GM12801 (cell line): Measurements from ENCODE around the gene GPR137.

Source experiments
- TF ChIP-seq, protein P1 (sequence below): IDR thresholded peaks from one replicate; pipeline ENCODE4 v1.5.1; 2011; ENCODE audit warnings: control low read depth; ENCODE audit not compliant: insufficient read length; ENCODE audit errors: extremely low read depth

The GPR137 gene

DNA sequence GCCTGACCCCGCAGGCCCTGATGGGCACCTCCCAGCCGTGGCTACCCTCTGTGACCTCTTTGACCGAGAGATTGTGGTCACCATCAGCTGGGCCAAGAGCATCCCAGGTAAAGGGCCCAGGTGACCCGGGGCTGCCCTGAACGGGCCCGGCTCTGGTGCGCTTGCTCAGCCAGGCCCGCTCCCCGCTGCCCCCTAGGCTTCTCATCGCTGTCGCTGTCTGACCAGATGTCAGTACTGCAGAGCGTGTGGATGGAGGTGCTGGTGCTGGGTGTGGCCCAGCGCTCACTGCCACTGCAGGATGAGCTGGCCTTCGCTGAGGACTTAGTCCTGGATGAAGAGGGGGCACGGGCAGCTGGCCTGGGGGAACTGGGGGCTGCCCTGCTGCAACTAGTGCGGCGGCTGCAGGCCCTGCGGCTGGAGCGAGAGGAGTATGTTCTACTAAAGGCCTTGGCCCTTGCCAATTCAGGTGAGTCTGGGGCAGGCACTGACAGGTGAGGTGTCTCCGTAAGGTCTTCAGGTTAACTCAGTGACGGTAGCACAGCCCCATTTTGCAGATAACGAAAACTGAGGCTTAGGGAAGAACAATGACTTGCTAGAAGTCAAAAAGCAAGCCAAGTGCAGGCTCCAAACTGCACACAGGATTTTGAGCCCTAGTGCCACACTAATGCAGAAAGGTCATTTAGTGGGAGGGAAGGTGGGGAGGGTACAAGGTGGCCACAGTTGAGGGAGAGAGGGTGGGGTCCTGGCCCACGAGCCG lies 29.3 kb downstream of the GPR137 start:
- TF ChIP-seq, protein P1, sequence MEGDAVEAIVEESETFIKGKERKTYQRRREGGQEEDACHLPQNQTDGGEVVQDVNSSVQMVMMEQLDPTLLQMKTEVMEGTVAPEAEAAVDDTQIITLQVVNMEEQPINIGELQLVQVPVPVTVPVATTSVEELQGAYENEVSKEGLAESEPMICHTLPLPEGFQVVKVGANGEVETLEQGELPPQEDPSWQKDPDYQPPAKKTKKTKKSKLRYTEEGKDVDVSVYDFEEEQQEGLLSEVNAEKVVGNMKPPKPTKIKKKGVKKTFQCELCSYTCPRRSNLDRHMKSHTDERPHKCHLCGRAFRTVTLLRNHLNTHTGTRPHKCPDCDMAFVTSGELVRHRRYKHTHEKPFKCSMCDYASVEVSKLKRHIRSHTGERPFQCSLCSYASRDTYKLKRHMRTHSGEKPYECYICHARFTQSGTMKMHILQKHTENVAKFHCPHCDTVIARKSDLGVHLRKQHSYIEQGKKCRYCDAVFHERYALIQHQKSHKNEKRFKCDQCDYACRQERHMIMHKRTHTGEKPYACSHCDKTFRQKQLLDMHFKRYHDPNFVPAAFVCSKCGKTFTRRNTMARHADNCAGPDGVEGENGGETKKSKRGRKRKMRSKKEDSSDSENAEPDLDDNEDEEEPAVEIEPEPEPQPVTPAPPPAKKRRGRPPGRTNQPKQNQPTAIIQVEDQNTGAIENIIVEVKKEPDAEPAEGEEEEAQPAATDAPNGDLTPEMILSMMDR, result no peak

GRCh38 chr11:64316672-64317324 lies 31.1 kb downstream of the GPR137 start:
- TF ChIP-seq, protein P1, result no peak

DNA sequence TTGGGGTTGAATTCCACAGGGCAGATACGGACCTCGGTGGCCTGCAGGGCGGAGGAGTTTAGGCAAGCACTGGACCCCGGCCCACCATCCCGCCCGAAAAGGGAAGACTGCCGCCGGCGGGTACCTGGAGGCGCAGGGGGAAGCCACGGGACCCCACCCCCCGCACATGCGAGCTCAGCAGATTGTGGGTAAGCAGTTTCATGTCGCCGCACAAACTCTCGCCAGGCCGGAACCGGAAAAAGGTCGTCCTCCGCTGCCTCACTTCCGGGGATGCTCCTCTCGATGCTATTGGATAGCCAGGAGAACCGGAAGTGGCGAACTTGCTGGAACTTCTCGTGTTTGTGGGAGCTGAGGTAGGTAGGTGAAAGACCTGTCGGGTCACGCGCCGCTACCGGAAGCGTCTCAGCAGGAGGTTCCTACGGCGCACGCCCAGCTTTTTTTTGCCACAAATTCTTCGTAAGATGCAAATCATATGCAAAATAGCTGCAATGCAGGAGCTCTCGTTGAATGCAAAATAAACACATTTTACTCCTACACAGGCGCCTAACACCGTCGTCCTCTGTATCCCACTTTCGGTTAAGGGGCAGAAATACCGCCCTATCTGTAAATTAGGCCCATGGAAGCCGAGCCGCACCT lies 31.8 kb downstream of the GPR137 start, which contains the start of gene TRMT112:
TSS of gene TRMT112 (minus strand) at position 235 of the 636 bp plus-strand sequence. CDS start at position 202, 33 bp downstream.
- TF ChIP-seq, protein P1, result no peak

DNA sequence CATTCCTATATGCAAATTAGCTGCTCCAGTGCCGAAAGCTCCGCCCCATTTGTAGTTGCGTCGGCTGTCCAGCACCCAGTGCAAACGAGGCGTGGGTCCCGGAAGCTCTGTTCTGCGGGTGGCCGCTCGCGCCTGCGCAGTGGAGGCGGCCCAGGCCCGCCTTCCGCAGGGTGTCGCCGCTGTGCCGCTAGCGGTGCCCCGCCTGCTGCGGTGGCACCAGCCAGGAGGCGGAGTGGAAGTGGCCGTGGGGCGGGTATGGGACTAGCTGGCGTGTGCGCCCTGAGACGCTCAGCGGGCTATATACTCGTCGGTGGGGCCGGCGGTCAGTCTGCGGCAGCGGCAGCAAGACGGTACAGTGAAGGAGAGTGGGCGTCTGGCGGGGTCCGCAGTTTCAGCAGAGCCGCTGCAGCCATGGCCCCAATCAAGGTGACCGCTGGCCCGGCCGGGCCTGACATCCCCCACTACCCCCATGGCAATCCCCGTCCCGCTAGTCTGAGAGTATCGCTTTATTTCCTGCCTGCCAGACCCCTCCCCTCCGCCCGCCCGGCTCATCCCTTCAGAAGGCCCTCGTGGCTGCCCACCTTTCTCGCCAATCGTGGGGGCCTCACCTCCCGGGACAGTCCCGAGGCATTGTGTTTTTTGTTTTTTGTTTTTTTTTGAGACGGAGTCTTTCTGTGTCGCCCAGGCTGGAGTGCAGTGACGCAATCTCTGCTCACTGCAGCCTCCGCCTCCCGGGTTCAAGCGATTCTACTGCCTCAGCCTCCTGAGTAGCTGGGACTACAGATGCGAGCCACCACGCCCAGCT lies 32.5 kb downstream of the GPR137 start, which contains the start of gene PRDX5:
TSS of gene PRDX5 (plus strand) at position 161 of the 805 bp plus-strand sequence. CDS start at position 256, 95 bp downstream.
- TF ChIP-seq, protein P1, result no peak

DNA sequence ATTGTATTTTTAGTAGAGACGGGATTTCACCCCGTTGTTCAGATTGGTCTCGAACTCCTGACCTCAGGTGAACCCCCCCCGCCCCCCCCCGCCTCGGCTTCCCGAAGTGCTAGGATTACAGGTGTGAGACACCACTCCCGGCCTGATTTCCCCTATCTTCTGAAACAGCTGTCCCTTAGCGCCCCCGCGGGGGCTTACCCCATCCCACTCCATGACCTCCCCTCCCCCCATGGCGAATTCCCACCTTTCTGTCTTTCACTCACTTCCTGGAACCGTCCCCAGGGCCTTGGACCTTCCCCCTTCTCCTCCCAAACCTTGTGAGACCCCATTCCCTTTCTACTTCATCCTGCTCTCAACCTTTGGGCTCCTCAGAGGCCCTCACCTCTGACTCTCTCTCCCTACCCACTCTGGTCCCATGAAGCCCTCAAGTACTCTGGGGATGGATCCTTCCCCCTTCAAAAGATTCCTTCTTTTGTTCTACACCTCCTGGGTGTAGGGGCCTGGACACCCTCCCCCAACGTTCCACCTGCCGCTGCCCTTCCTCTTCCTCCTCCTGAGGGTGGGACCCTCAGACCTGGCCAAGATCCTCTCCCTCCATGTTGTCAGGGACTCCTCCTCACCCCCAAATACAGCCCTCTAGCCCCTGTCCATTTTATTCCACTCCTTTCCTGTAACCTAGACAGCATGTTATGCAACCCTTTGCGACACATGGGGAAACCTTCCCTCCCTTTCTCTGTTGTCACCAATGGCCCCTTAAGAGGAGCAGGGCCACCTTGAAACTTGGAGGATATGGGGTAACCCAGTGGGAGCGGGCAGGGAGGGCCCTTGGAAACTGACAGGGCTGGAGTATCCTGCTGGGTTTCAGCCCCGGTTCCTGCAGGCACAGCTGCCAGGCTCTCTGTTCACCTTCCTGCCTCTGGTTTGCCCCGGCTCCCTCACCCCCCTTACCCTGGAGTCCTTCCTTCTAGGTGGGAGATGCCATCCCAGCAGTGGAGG lies 33.4 kb downstream of the GPR137 start:
- TF ChIP-seq, protein P1, result no peak

- TF ChIP-seq, protein P1, result no peak
Measured at GRCh38 chr11:64320556-64320955, 34.9 kb downstream of the GPR137 start.
